ENCODE results near the gene ZNF280C. TPM values are rescaled to one million over a fixed set of nuclear protein-coding genes. Genes with fewer than 3 reads are reported as not detected.

Gene ZNF280C
- total and polyA plus RNA-seq, 2 of the 13 experiments (the other 11 are each of a cell fraction or from before 2014, with no cell fraction given) = 3.0 to 3.3 TPM

DNA sequence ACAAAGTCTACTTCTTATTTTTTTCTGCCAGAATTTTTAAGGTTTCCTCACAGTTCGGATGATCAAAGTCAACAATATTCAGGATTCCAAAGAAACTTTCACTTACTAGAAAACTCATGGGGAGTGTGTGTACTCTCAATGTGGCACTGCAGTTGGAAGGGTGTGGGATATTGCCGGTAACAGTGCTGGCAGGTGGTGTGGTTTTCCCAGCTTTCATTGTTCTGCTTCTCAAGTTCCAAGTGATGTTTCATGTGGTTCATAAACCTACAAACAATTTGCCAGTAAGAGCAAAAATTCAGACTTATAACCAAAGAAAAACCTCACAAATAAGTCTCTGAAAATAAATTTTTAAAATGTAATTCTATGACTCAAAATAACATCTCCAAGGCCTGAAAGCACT is 39.8 kb downstream of the ZNF280C start (continued):
- no peak for TF ChIP-seq EZH2 (conservative IDR thresholded peaks at IDR 0.05; ENCODE audit: low read depth, low read length)
- TF ChIP-seq ZNF260 (CRISPR knock-in tag; IDR thresholded peaks at IDR 0.05; ENCODE audit: borderline replicate concordance, low read depth) = no peak
- TF ChIP-seq, protein P1, sequence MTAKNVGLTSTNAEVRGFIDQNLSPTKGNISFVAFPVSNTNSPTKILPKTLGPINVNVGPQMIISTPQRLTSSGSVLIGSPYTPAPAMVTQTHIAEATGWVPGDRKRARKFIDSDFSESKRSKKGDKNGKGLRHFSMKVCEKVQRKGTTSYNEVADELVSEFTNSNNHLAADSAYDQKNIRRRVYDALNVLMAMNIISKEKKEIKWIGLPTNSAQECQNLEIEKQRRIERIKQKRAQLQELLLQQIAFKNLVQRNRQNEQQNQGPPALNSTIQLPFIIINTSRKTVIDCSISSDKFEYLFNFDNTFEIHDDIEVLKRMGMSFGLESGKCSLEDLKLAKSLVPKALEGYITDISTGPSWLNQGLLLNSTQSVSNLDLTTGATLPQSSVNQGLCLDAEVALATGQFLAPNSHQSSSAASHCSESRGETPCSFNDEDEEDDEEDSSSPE (CRISPR knock-in tag; IDR thresholded peaks at IDR 0.05) = no peak
- TF ChIP-seq SMC3 (IDR thresholded peaks at IDR 0.05; ENCODE audit: low read length) = no peak

DNA sequence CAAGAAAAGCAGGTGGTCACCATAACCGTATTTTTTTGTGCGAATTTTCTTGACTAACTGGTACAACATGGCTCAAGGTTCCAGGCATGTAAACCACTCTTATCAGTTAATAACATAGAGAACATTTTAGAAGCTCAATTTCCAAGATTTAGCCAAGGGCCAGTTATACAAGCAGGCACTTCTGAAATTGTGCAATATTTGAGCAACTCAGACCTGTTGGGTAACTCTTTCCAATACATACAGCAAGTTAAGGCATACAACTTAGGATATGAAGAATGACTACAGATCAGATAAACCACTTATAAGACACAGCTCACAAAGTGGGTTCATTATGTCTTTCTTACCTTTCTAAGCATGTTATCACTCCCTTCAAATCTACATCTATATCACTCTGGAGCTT is 43.9 kb downstream of the ZNF280C start:
- in situ Hi-C loops (cut with HindIII; ENCODE audit: extremely low pct_ligation_motif_present, low pct_unique_long_range_greater_than_20kb) = no loop called here
- no peak overlapping the region for H3K27ac ChIP-seq (ENCODE audit: extremely low read length, insufficient read depth, low read length)
- H3K4me3 ChIP-seq (replicated peaks in 1 of 3; ENCODE audit: insufficient read depth in 1 of 3, low read depth in 2 of 3, low read length in 3 of 3) = no peak overlapping the region
- H3K27me3 ChIP-seq (ENCODE audit: control insufficient read depth in 1 of 2, insufficient read depth in 2 of 2, low read length in 2 of 2) = no peaks in the 10 kb centered on the region
- BruUV-seq (replicated peaks) = no TSS peak
- 0 out of 5 replicates have a peak, but pooled peaks cover 0 to 10% of the 10 kb centered on the region in 2 experiments for H3K36me3 ChIP-seq (replicated peaks in 1 of 2; ENCODE audit: control insufficient read depth in 1 of 2, insufficient read depth in 2 of 2, low read length in 2 of 2)
- no peaks in the 10 kb centered on the region for H3K9me3 ChIP-seq (ENCODE audit: low read length)
- H3K4me1 ChIP-seq (ENCODE audit: insufficient read depth, low read length) = no peaks in the 10 kb centered on the region
- POLR2A ChIA-PET = no interaction called here
- WGBS (ENCODE audit: low lambda C conversion rate) = 100% methylated on average over 2 of the region's 2 CpGs
- CTCF ChIA-PET (ENCODE audit: low intra/inter-chr PET ratio, low total read pairs) = no interaction called here
- intact Hi-C loops (cut with micrococcal nuclease; ENCODE audit: unreplicated experiment) = no loop called here
- TF ChIP-seq JARID2 (CRISPR knock-in tag; IDR thresholded peaks at IDR 0.05; ENCODE audit: insufficient replicate concordance) (no peak), CEBPB (IDR thresholded peaks at IDR 0.05; ENCODE audit: borderline replicate concordance, low read depth, low read length) (peak; percentile 71), ELF3 (CRISPR knock-in tag; IDR thresholded peaks at IDR 0.05) (no peak), NAIF1 (CRISPR knock-in tag; IDR thresholded peaks at IDR 0.05; ENCODE audit: borderline replicate concordance) (no peak), PITX1 (CRISPR knock-in tag; IDR thresholded peaks at IDR 0.05) (no peak), FOXP4 (CRISPR knock-in tag; IDR thresholded peaks at IDR 0.05) (no peak), EHMT2 (IDR thresholded peaks at IDR 0.05; ENCODE audit: borderline replicate concordance, low read depth, low read length) (no peak)
- no peak overlapping the region for H2AFZ ChIP-seq (ENCODE audit: low read length)
- ATAC-seq = no peak
- no peak for DNase-seq (ENCODE audit: low spot score)
- H4K20me1 ChIP-seq (ENCODE audit: insufficient read depth, low read length) = no peaks in the 10 kb centered on the region
- H3K4me2 ChIP-seq (ENCODE audit: low read depth, low read length) = no peak overlapping the region
- no peaks in the 10 kb centered on the region for H3K79me2 ChIP-seq (ENCODE audit: insufficient read depth, low read length)
- FAIRE-seq = no peak
- no peak overlapping the region for H3K9ac ChIP-seq (ENCODE audit: insufficient read depth, low read depth, low read length)
